Activated naive CD4-positive, alpha-beta T cell treated with anti-CD3 and anti-CD28 coated beads, Interleukin-2, amount 50 U/mL, for 72 hours (primary cell): ENCODE results near the gene CFAP65. TPM values are rescaled to one million over a fixed set of nuclear protein-coding genes. Genes with fewer than 3 reads are reported as not detected.

ENCODE experiments used
- ATAC-seq, 2 donors: fragments of 150-1000 bp; cut with Tn5 transposase; 2 replicates each; pipeline ENCODE4 v1.10.0; 2021; ENCODE audit warnings: mild to moderate bottlenecking in 2 of 2, moderate library complexity in 2 of 2
- DNase-seq, 2 donors: peaks; one replicate each; pipeline ENCODE4 v3.0.0; 2021 to 2022; ENCODE audit warnings: low spot score in 2 of 2
- H3K27ac Mint-ChIP-seq, 2 donors: one replicate each; pipeline ENCODE4 v1.8.0; 2022; ENCODE audit warnings: mild to moderate bottlenecking in 2 of 2, mixed read lengths in 2 of 2
- H3K36me3 Mint-ChIP-seq, 2 donors: one replicate each; pipeline ENCODE4 v1.8.0; 2022; ENCODE audit warnings: mixed read lengths in 2 of 2
- H3K9me3 Mint-ChIP-seq, 2 donors: one replicate each; pipeline ENCODE4 v1.8.0; 2022; ENCODE audit warnings: mixed read lengths in 2 of 2
- total RNA-seq, 2 donors: library from RNA; stranded (reverse); gene quantifications; one replicate each; pipeline ENCODE4 v1.2.3, GENCODE V29; 2022

Gene CFAP65
- total RNA-seq, 2 donors from 2014 or later = not detected

DNA sequence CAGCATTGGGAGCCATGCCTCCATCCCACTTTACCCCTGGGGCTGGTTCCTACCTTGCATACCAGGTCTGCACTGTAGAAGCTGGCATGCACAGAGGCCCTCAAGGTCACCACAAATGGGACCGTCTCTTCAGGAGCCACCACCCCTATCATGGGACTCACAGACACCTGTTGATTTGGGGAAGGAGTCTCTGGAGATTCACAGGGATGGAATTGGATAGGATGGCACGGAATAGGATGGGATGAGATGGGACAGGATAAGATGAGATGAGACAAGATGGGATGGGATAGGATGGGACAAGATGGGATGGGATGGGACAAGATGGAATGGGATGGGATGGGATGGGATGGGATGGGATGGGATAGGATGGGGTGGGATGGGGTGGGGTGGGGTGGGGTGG is 32.0 kb downstream of the CFAP65 start:
- Mint-ChIP-seq H3K9me3 (no peaks in the 10 kb centered on the region), H3K27ac (no peak overlapping the region), H3K36me3 (no peaks in the 10 kb centered on the region)
- no peak for DNase-seq
- no peak for ATAC-seq

DNA sequence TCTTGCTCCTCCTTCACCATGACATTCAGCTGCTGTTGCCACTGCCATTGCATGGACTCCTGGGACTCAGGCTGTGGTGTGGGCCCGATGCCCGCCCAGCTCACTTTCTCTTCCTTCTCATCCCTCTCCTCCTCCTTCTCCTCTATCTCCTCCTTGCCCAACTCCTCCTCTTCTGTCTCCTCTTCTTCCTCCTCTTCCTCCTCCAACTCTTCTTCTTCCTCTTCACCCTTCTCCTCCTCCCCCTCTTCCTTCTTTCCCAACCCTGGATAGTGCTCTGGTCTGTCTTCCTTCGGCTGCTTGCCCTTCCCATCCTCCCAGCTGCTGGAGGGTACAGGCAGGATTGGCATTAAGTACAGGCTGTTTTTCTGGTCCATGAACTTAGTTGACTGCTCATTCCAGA is 37.3 kb downstream of the CFAP65 start:
- Mint-ChIP-seq H3K27ac (no peak overlapping the region), H3K9me3 (no peaks in the 10 kb centered on the region), H3K36me3 (no peaks in the 10 kb centered on the region)
- ATAC-seq (no peak), DNase-seq (no peak)

DNA sequence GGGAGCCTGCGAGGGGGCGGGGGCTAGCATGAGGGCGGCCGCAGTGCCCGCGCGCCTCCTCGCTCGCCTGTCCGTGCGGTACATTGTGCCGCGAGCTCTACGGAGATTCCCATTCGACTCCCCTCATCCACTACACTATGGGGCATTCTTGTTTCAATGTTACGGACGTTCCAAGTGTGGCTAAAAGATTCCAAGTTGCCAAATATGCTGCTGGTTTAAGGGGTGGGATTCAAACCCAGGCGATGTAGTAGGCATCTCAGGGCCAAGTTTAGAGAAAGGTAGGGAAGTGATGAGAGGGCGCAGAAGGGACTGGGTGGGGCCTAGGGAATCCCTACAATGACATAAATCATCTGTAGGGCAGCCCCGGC is 38.1 kb downstream of the CFAP65 start:
- Mint-ChIP-seq H3K36me3 (no peaks in the 10 kb centered on the region), H3K27ac (no peak overlapping the region), H3K9me3 (no peaks in the 10 kb centered on the region)
- DNase-seq (no peak), ATAC-seq (no peak)

DNA sequence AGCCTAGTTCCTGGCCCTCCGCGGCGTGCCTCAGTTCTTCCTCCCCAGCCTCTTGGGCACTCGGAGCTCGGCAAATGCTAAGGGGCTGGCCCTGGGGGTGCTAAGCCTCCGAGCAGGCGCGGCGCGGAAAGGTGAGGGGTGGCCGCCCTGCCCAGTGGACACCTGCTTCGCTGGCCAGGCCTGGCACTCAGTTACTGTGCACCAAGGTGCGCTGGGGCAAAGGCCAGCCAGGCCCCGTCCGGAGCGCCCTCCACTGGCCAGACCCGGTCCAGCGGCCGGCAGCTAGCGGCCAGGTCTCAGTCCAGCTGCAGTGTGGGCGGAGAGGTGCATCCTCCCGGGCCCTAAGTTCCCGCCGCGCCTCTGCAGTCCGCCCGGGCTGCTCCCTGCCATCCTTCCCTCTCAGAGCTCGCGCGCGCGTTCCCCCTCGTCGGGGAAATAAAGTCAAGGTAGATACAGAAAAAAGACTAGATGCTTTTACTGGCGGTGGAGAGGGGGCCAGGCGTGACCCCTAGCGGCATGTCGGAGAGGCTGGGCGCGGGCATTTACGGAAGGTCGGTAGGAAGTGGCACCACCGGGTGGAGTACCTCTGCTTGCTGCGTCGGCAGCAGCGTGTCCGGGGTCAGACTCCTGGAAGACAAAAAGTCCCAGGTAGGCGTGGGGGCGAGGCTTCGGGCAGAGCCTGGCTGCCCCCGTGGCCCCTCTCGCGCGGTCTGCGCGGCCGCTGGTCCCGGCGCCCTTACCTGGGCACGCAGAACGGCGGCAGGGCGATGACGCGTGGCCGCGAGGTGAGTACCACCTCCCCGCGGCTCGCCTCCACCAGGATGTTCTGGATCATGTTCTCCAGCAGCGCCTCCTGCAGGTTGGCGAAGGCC is 38.7 kb downstream of the CFAP65 start:
- H3K9me3 Mint-ChIP-seq = no peaks in the 10 kb centered on the region
- H3K27ac Mint-ChIP-seq = no peak overlapping the region
- ATAC-seq = peak; percentile 52 to 77
- DNase-seq = peak in 1 of 2 donors; percentile 75
- H3K36me3 Mint-ChIP-seq = no peaks in the 10 kb centered on the region

DNA sequence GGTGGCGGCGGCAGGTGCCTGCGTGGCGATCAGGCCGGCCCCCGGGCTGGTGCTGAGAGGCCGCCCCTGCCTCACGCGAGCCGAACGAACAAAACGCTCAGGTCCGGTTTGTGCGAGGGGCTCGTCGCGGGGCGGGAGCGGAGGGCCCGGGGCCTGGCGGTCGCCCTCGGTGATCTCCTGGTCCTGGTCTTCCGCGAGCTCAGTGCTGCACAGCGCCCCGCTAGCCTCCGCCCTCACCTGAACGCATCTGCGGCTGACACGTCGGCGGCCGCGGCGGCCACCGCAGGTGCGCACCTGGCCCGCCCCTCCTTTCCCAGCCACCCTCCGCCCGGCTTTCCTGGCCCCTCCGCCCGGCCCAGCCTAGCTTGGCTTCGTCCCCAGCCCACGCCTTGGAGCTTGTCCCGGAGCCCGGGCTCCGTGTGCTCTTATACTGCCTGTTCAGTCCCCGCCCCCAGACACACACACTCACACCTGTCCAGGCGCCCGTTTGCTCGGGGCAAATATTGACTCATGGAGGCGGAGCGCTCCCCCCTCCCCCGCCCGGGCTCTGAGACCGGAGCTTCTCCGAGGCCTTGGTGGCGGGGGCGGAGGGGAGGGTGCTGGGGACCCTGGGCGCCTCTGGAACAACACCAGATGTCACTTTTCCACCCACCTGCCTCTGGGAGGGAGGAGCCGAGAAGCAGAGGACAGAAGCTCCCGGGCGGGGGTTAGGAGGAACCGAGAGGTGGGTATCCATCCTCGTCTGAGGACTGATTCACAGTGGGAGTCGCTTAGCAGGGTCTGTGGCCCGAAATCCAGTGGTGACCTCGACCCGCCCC is 39.5 kb downstream of the CFAP65 start:
- DNase-seq = no peak
- peak; percentile 54 to 66 for ATAC-seq
- H3K27ac Mint-ChIP-seq = no peak overlapping the region
- H3K9me3 Mint-ChIP-seq = no peaks in the 10 kb centered on the region
- no peaks in the 10 kb centered on the region for H3K36me3 Mint-ChIP-seq

DNA sequence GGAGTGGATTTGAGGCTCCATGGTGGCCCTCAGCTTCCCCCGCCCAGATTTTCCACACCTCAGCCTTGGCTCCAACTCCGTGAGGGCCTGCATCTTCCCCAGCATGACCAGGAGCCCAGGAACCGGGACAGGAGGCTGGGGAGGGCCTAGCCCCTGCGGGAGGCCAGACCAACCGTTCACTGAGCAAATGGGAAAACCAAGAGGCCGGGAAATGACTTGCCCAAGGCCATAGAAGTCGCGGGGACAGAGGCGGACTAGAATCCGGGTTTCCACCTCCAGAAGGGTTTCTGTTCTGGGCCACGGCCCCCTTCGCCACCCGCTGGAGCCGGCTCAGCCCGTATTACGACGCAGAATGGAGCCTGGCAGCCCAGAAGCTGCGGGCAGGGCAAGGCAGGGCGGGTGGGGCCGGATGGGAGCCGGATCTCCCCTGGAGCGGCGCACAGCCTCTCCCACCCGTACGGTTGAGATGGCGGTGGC is 40.2 kb downstream of the CFAP65 start:
- H3K27ac Mint-ChIP-seq = no peak overlapping the region
- no peak for DNase-seq
- no peaks in the 10 kb centered on the region for H3K36me3 Mint-ChIP-seq
- H3K9me3 Mint-ChIP-seq = no peaks in the 10 kb centered on the region
- no peak for ATAC-seq

DNA sequence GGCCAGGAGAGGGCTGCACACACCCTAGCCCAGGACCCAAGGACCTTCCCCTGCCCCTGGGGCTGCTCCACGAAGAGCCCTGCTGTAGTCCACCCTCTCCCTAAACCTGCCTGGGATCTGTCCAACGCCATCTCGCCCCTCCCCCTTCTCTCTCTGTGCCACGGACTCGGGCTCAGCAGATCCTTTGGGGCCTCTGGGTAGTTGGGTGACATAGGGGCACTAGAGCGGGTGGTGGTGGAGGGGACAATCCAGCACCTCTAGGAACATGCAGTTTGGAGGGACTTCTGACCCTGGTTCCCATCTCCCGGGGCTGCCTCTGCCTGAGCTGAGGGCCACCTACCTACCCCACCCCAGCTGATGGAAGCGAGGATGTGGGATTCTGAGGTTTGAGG is 40.8 kb downstream of the CFAP65 start:
- no peaks in the 10 kb centered on the region for H3K36me3 Mint-ChIP-seq
- H3K27ac Mint-ChIP-seq = no peak overlapping the region
- no peak for DNase-seq
- H3K9me3 Mint-ChIP-seq = no peaks in the 10 kb centered on the region
- ATAC-seq = no peak

DNA sequence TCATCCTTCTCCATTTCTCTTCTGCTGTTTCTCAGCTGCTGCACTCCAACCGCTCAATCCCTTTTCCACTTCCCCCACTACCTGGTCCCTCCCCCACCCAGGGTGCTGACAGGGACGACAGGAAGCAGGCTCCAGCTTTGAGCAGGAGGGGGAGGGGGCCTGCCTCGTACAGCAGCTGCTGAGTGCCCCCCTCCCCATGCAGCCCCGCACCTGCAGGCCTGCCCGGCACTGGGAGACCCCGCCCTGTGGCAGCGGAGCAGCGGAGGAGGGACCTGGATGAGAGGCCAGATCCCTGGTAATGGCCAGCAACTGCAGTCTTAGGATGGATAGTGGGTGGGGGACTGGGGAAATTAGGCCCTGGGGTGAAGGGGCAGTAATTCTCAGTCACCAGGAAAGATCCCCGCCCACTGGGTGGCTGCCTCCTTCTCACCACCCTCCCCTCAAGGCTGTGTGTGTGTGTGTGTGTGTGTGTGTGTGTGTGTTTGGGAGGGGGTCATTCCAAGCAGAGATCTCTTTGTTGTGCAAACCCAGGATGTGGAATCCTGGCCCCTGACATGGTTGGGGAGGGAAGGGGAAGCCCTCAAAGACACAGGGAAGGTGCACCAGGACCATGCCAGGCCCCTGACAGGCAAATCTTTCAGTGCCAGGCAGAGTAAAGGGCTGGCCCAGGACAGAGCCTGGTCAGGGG is 41.3 kb downstream of the CFAP65 start:
- DNase-seq (no peak), ATAC-seq (no peak)
- H3K27ac Mint-ChIP-seq = no peak overlapping the region
- H3K9me3 Mint-ChIP-seq = no peaks in the 10 kb centered on the region
- H3K36me3 Mint-ChIP-seq = no peaks in the 10 kb centered on the region

DNA sequence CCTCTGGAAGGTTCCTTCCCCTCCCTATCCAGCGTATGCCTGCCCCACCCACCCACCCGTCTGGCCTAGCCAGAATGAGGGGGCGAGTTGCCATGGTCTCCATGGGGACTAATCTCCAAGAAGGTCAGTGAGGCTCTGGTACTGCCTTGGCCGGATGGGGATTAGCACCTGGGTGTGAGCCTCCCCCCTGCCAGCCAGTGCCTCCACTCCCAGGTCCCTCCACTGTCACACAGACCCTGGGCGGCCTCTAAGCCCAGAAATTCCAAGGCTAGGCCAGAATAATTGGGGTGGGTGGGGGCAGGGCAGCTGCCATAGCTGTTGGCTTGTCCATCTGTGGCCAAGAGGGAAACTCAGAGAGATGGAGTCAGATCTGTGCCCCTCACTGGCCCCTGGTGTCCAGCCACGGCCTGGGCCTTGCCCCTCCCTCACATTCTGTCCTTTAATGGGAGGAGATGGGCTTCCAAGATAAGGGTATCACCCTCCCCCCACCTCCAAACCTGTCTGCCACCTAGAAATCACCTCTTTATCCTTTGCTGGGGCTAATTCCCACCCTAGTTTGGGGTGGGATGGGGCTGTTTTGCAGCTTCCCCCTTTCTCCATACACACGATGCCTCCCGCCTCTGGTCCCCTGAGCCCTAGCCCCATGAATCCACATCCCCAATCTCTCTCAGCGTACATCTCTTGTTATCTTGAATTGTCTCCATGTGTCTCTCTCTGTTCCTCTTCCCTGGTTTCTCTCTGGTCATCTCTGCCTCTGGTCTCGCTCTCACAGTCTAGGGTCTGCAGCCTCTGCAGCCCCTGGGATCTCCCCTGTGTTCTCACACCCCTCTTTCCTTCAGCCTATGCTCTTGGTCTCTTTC is 42.1 kb downstream of the CFAP65 start:
- ATAC-seq (no peak), DNase-seq (no peak)
- no peaks in the 10 kb centered on the region for H3K36me3 Mint-ChIP-seq
- no peak overlapping the region for H3K27ac Mint-ChIP-seq
- H3K9me3 Mint-ChIP-seq = no peaks in the 10 kb centered on the region

DNA sequence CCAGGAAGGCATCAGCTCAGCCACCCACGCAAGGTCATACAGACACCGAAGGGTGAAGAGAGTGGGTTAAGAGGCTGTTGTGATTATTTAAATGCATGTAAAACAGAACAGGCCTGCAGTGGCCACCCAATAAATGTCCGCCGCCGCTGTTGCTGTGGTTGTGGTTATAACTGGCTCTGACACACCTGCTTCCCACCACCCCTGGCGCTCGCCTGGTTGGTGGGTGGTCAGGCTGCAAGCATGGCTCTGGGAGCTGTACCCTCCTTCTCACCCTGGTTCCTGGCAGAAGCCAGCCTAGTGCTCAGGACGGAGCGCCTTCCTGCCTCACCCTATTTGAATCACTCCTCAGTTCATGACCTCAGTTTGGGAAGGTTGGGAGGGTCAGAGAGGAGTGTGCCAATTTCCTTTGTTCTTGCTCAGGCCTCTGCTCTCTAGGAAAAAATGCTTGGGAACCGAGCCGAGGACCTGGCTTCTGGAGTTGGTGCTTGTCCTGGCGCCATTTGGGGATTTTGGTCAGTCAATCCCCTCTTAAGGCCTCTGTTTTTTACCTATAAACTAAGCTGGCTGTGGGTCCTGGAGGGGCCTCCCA is 42.8 kb downstream of the CFAP65 start:
- Mint-ChIP-seq H3K36me3 (no peaks in the 10 kb centered on the region), H3K9me3 (no peaks in the 10 kb centered on the region), H3K27ac (no peak overlapping the region)
- DNase-seq = no peak
- ATAC-seq = no peak

DNA sequence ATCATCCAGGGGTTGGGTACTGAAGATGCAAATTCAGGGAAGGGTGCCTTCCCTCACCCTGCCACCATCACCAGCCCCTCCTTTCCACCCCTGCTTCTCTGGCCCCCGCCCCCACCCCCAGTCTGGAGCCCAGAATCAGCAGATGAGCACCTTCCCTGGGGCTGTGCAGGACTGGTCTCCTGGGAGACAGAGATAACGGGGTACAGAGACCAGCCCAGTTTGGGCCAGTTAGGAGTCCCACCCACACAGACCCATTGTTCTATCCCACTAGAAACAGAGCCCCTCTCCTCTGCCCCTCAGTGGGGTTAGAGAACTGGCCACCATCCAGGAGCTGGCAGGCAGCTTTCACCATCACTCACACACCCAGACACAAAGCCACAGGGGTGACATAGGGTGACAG is 43.6 kb downstream of the CFAP65 start:
- no peak for DNase-seq
- Mint-ChIP-seq H3K9me3 (no peaks in the 10 kb centered on the region), H3K36me3 (no peaks in the 10 kb centered on the region), H3K27ac (no peak overlapping the region)
- no peak for ATAC-seq

DNA sequence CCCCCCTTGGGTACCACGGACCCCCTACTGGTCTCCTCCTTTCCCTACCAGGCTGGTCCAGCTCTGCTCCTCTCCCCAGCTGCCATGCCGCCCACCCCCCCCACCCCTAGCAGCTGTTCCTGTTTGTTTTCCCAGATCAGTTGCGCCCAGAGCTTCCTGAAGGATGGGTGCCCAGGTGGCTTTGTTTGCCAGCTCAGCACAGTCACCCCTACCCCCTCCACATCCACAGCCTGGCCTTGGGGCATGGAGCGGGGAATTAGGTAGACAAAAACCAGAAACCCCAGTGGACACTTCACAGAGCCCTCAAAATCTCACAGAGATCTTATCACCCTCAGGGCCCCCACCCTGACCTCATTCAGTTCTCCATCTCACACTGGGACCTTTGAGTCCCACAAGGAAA is 44.4 kb downstream of the CFAP65 start:
- Mint-ChIP-seq H3K9me3 (no peaks in the 10 kb centered on the region), H3K27ac (no peak overlapping the region), H3K36me3 (no peaks in the 10 kb centered on the region)
- DNase-seq (no peak), ATAC-seq (no peak)

DNA sequence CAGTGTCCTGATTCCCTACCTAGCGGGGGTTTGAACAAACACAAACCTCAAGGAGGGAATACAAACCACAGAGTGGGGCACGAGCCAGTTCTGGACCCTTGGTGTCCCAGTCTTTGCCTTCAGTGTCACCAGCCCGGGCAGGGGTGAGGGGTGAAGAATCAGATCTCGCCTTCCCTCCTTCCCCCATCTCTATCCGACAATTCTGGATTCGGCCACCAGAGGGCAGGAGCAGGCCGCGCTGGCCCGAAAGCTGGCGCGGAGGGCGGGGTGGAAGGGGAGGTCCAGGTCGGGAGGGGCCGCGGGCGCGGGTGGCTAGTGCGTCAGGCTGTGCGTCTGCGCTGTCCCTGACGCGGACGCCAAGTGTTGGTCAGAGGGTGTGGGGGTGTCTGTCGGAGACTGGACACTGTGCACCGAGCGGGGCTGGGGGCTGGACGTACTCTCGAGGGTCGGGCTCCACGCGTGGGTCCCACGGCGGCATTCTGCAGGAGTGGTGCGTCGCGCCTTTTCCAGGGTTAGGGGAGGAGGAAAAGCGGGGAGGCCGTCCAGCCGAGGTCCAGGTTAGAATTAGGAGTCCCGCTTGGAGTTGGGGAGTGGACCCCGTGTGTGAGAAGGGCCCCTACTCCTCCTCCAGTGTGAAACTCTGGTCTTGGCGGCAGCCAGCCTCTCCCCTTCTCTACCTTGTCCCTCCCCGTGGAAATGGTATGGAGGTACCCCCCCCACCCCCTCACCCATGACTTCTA is 45.2 kb downstream of the CFAP65 start:
- H3K9me3 Mint-ChIP-seq = no peaks in the 10 kb centered on the region
- no peaks in the 10 kb centered on the region for H3K36me3 Mint-ChIP-seq
- peak; percentile 73 to 80 for ATAC-seq
- peak in 1 of 2 donors; percentile 95 for DNase-seq
- H3K27ac Mint-ChIP-seq = no peak overlapping the region

DNA sequence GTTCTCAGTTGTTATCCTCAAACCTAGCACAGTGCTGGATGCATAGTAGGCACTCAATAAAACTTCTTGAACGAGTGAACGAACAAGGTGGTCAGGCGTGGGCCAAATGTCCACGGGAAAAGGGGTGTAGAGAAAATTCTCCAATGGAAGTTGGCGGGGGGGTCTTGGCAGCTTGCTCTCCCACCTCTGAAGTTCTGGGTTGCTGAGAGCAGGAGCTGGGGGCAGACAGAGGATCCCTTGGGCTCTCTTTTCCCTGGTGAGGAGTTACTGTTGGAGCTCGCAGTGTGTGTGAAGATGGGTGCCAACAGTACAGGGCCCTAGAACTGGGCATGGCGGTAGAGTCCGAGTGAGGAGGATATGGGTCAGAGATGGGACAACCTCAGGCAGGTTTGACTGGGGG is 45.8 kb downstream of the CFAP65 start:
- H3K9me3 Mint-ChIP-seq = no peaks in the 10 kb centered on the region
- H3K27ac Mint-ChIP-seq = no peak overlapping the region
- ATAC-seq (no peak), DNase-seq (no peak)
- H3K36me3 Mint-ChIP-seq = no peaks in the 10 kb centered on the region
